LNCAP (cell line): ENCODE results near the gene UBE2J1.
A peak's percentile ranks its signal among the peaks of the same experiment; 100 is the strongest.

Experiments used
- TF ChIP-seq, protein P1 (sequence below): fragments of 450-650 bp; IDR thresholded peaks from 2 replicates; pipeline ENCODE4 v1.5.1; 2017; ENCODE audit warnings: mild to moderate bottlenecking

UBE2J1 gene

DNA sequence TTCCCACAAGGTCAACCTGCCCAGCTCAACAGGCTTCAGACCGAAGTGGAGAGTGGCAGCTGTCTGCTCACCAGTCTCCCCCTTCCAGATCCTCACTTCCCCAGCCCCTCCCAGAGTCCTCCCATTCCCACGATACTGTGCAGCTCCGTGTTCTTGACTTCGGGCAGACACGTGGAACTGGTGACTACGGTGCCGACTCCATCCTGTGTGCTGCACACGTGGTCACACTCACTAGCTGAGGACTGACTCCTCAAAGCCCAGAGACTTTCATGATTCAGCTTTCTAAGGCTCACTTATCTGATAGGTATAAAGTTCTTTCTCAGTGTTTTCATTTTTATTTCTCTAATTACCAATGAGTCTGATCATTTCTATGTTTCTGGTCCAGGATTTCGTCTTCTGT is 69.8 kb downstream of the UBE2J1 start:
- TF ChIP-seq, protein P1, sequence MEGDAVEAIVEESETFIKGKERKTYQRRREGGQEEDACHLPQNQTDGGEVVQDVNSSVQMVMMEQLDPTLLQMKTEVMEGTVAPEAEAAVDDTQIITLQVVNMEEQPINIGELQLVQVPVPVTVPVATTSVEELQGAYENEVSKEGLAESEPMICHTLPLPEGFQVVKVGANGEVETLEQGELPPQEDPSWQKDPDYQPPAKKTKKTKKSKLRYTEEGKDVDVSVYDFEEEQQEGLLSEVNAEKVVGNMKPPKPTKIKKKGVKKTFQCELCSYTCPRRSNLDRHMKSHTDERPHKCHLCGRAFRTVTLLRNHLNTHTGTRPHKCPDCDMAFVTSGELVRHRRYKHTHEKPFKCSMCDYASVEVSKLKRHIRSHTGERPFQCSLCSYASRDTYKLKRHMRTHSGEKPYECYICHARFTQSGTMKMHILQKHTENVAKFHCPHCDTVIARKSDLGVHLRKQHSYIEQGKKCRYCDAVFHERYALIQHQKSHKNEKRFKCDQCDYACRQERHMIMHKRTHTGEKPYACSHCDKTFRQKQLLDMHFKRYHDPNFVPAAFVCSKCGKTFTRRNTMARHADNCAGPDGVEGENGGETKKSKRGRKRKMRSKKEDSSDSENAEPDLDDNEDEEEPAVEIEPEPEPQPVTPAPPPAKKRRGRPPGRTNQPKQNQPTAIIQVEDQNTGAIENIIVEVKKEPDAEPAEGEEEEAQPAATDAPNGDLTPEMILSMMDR, result no peak

DNA sequence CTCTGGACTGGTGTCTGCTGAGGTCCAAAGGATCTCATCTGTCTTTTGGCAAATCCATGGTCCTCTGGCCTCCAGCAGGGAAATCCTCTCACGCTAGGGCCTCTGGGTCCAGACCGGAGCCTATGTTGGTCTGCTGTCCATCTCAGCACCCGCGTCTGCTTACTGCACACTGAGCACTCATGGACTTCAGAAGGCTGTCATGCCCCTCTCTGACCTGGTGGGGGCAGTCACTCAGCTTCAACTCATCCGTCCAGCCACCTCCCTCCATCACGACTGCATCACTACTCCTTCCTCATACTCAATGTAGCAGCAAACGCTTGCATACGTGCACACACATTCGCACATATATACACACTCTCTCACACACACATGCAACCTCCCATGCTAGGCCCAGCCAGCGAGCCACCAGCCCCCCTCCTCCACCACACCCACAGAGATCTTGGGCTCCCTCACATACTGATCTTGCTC is 70.7 kb downstream of the UBE2J1 start:
- TF ChIP-seq, protein P1, result peak; percentile 43

DNA sequence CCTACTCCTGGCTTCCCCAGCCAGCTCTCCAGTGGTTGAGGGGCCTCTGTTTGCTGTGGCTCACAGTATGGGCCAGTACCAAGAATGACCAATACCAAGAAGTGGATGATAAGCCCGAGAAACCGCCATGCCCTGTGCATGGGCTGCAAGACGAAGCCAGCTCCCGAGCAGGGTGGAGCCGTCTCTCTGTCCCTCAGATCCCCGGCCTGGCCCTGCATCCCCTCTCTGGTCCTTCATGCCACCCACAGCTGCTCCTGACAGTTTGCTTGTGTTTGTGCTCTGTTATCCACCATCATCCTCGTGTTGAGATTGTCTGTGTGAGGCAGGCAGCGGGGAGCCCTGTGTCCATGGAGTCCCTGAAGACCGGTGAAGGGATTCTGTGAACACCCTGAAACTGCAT is 73.6 kb downstream of the UBE2J1 start:
- TF ChIP-seq, protein P1, result no peak
